Activated T-cell treated with anti-CD3 and anti-CD28 coated beads for 4 hours (primary cell): ENCODE measurements around the gene PPP4R4.
"Not testable (repeated sequence)": the region's sequence is repeated elsewhere in the genome, so short reads cannot be mapped to it uniquely, and the experiment has no call there.

Source experiments
- DNase-seq: peaks from one replicate; pipeline ENCODE4 v3.0.0-alpha.2; 2020

Gene PPP4R4

GRCh38 chr14:94145902-94146527 is 28.1 kb upstream of the PPP4R4 start:
- no peak for DNase-seq

GRCh38 chr14:94152676-94153075 is 21.4 kb upstream of the PPP4R4 start:
- no peak for DNase-seq

GRCh38 chr14:94153750-94154342 is 20.3 kb upstream of the PPP4R4 start:
- no peak for DNase-seq

GRCh38 chr14:94156143-94156542 is 18.0 kb upstream of the PPP4R4 start:
- not testable (repeated sequence) for DNase-seq

GRCh38 chr14:94157197-94157596 is 16.9 kb upstream of the PPP4R4 start:
- no peak for DNase-seq

GRCh38 chr14:94158239-94158883 is 15.8 kb upstream of the PPP4R4 start:
- DNase-seq, result no peak

- no peak for DNase-seq
These were observed 13.1 kb upstream of the PPP4R4 start for GRCh38 chr14:94161058-94161457.

- no peak for DNase-seq
These were observed 12.1 kb upstream of the PPP4R4 start for GRCh38 chr14:94161981-94162380.

GRCh38 chr14:94162466-94162865 is 11.7 kb upstream of the PPP4R4 start:
- no peak for DNase-seq

- DNase-seq, result no peak
These were observed 10.3 kb upstream of the PPP4R4 start for GRCh38 chr14:94163796-94164195.

- DNase-seq, result no peak
These were observed 9.3 kb upstream of the PPP4R4 start for GRCh38 chr14:94164685-94165431.

GRCh38 chr14:94165744-94166143 is 8.4 kb upstream of the PPP4R4 start:
- DNase-seq, result no peak

- no peak for DNase-seq
These were observed 4.0 kb upstream of the PPP4R4 start for GRCh38 chr14:94170136-94170535.

GRCh38 chr14:94171208-94171607 is 2.9 kb upstream of the PPP4R4 start:
- no peak for DNase-seq

- no peak for DNase-seq
These were observed 1.6 kb upstream of the PPP4R4 start for GRCh38 chr14:94172545-94172944.

- DNase-seq, result no peak
These were observed 644 bp upstream of the PPP4R4 start for GRCh38 chr14:94173471-94173884.

- DNase-seq, result no peak
These were observed 485 bp downstream of the PPP4R4 start for GRCh38 chr14:94174604-94175010.

- DNase-seq, result no peak
These were observed 1.1 kb downstream of the PPP4R4 start for GRCh38 chr14:94175011-94175745.

GRCh38 chr14:94175747-94176146 is 1.6 kb downstream of the PPP4R4 start:
- DNase-seq, result no peak

GRCh38 chr14:94176808-94177207 is 2.7 kb downstream of the PPP4R4 start:
- no peak for DNase-seq

- no peak for DNase-seq
These were observed 3.7 kb downstream of the PPP4R4 start for GRCh38 chr14:94177806-94178205.

GRCh38 chr14:94179244-94179643 is 5.1 kb downstream of the PPP4R4 start:
- DNase-seq, result no peak

GRCh38 chr14:94180655-94181271 is 6.6 kb downstream of the PPP4R4 start:
- DNase-seq, result no peak
